ENCODE data around the gene ZFAND2B.

Gene ZFAND2B

GRCh38 chr2:219247678-219248642 lies 41.4 kb downstream of the ZFAND2B start:
- TF ChIP-seq POLR2A (IDR thresholded peaks at IDR 0.05; ENCODE audit: low read depth, low read length) (no peak), PAX5 (IDR thresholded peaks at IDR 0.05; ENCODE audit: insufficient read depth, low read length, severe bottlenecking) (no peak), TAF1 (IDR thresholded peaks at IDR 0.05; ENCODE audit: low read depth, low read length) (no peak), SPI1 (IDR thresholded peaks at IDR 0.05; ENCODE audit: low read depth, low read length) (no peak), POU2F2 (IDR thresholded peaks at IDR 0.05; ENCODE audit: low read depth, low read length) (no peak), POLR2AphosphoS5 (IDR thresholded peaks at IDR 0.05; ENCODE audit: low read depth, low read length) (no peak)
- DNase-seq (ENCODE audit: insufficient read length, low spot score) (no peak), FAIRE-seq (peak; percentile 16)

GRCh38 chr2:219248845-219249202 lies 42.2 kb downstream of the ZFAND2B start:
- TF ChIP-seq PAX5 (IDR thresholded peaks at IDR 0.05; ENCODE audit: insufficient read depth, low read length, severe bottlenecking) (no peak), POU2F2 (IDR thresholded peaks at IDR 0.05; ENCODE audit: low read depth, low read length) (no peak), TAF1 (IDR thresholded peaks at IDR 0.05; ENCODE audit: low read depth, low read length) (no peak), SPI1 (IDR thresholded peaks at IDR 0.05; ENCODE audit: low read depth, low read length) (no peak), POLR2A (IDR thresholded peaks at IDR 0.05; ENCODE audit: low read depth, low read length) (no peak), POLR2AphosphoS5 (IDR thresholded peaks at IDR 0.05; ENCODE audit: low read depth, low read length) (no peak)
- FAIRE-seq (no peak), DNase-seq (ENCODE audit: insufficient read length, low spot score) (no peak)

- no peak for TF ChIP-seq POLR2AphosphoS5 (IDR thresholded peaks at IDR 0.05; ENCODE audit: low read depth, low read length)
- TF ChIP-seq POU2F2 (IDR thresholded peaks at IDR 0.05; ENCODE audit: low read depth, low read length) = peak; percentile 8
- no peak for TF ChIP-seq TAF1 (IDR thresholded peaks at IDR 0.05; ENCODE audit: low read depth, low read length)
- DNase-seq (ENCODE audit: insufficient read length, low spot score) (no peak), FAIRE-seq (peak; percentile 71)
Measured at GRCh38 chr2:219249203-219249980, 42.8 kb downstream of the ZFAND2B start.

- DNase-seq (ENCODE audit: insufficient read length, low spot score) (no peak), FAIRE-seq (no peak)
- TF ChIP-seq POU2F2 (IDR thresholded peaks at IDR 0.05; ENCODE audit: low read depth, low read length) (no peak), TAF1 (IDR thresholded peaks at IDR 0.05; ENCODE audit: low read depth, low read length) (no peak), PAX5 (IDR thresholded peaks at IDR 0.05; ENCODE audit: insufficient read depth, low read length, severe bottlenecking) (no peak), POLR2A (IDR thresholded peaks at IDR 0.05; ENCODE audit: low read depth, low read length) (no peak)
Measured at GRCh38 chr2:219250049-219250781, 43.6 kb downstream of the ZFAND2B start.

GRCh38 chr2:219251656-219252055 lies 45.1 kb downstream of the ZFAND2B start:
- no peak for TF ChIP-seq TAF1 (IDR thresholded peaks at IDR 0.05; ENCODE audit: low read depth, low read length)
- 0 out of 2 replicates have a peak, but pooled peaks have one; percentile 17 for TF ChIP-seq SPI1 (IDR thresholded peaks at IDR 0.05; ENCODE audit: low read depth, low read length)
- DNase-seq (ENCODE audit: insufficient read length, low spot score) = no peak
- no peak for FAIRE-seq

- DNase-seq (ENCODE audit: insufficient read length, low spot score) (no peak), FAIRE-seq (peak; percentile 60)
- TF ChIP-seq POU2F2 (IDR thresholded peaks at IDR 0.05; ENCODE audit: low read depth, low read length) = no peak
- no peak for TF ChIP-seq POLR2A (IDR thresholded peaks at IDR 0.05; ENCODE audit: low read depth, low read length)
- TF ChIP-seq SPI1 (IDR thresholded peaks at IDR 0.05; ENCODE audit: low read depth, low read length) = no peak
- no peak for TF ChIP-seq POLR2AphosphoS5 (IDR thresholded peaks at IDR 0.05; ENCODE audit: low read depth, low read length)
- no peak for TF ChIP-seq TAF1 (IDR thresholded peaks at IDR 0.05; ENCODE audit: low read depth, low read length)
Measured at GRCh38 chr2:219252084-219252483, 45.5 kb downstream of the ZFAND2B start.

- TF ChIP-seq SPI1 (IDR thresholded peaks at IDR 0.05; ENCODE audit: low read depth, low read length) (no peak), POLR2A (IDR thresholded peaks at IDR 0.05; ENCODE audit: low read depth, low read length) (no peak), POLR2AphosphoS5 (IDR thresholded peaks at IDR 0.05; ENCODE audit: low read depth, low read length) (no peak), TAF1 (IDR thresholded peaks at IDR 0.05; ENCODE audit: low read depth, low read length) (no peak), POU2F2 (IDR thresholded peaks at IDR 0.05; ENCODE audit: low read depth, low read length) (no peak), PAX5 (IDR thresholded peaks at IDR 0.05; ENCODE audit: insufficient read depth, low read length, severe bottlenecking) (no peak)
- DNase-seq (ENCODE audit: insufficient read length, low spot score) (no peak), FAIRE-seq (no peak)
Measured at GRCh38 chr2:219252570-219252899, 46.0 kb downstream of the ZFAND2B start.

GRCh38 chr2:219252900-219253752 lies 46.5 kb downstream of the ZFAND2B start, which contains the start of gene TUBA4B:
Gene TUBA4B (plus strand): TSS chr2:219253243. CDS start chr2:219253408, 165 bp downstream.
- TF ChIP-seq TAF1 (IDR thresholded peaks at IDR 0.05; ENCODE audit: low read depth, low read length) (no peak), POLR2A (IDR thresholded peaks at IDR 0.05; ENCODE audit: low read depth, low read length) (no peak), POLR2AphosphoS5 (IDR thresholded peaks at IDR 0.05; ENCODE audit: low read depth, low read length) (no peak), SPI1 (IDR thresholded peaks at IDR 0.05; ENCODE audit: low read depth, low read length) (peak; percentile 89), PAX5 (IDR thresholded peaks at IDR 0.05; ENCODE audit: insufficient read depth, low read length, severe bottlenecking) (no peak), POU2F2 (IDR thresholded peaks at IDR 0.05; ENCODE audit: low read depth, low read length) (peak; percentile 57; the same call in 1 of the 2 replicates)
- no peak for DNase-seq (ENCODE audit: insufficient read length, low spot score)
- no peak for FAIRE-seq
